ENCODE data around the gene DCLK1.
A peak's percentile ranks its signal among the peaks of the same experiment; 100 is the strongest.
"Not testable (repeated sequence)": the region's sequence is repeated elsewhere in the genome, so short reads cannot be mapped to it uniquely, and the experiment has no call there.

Gene DCLK1

DNA sequence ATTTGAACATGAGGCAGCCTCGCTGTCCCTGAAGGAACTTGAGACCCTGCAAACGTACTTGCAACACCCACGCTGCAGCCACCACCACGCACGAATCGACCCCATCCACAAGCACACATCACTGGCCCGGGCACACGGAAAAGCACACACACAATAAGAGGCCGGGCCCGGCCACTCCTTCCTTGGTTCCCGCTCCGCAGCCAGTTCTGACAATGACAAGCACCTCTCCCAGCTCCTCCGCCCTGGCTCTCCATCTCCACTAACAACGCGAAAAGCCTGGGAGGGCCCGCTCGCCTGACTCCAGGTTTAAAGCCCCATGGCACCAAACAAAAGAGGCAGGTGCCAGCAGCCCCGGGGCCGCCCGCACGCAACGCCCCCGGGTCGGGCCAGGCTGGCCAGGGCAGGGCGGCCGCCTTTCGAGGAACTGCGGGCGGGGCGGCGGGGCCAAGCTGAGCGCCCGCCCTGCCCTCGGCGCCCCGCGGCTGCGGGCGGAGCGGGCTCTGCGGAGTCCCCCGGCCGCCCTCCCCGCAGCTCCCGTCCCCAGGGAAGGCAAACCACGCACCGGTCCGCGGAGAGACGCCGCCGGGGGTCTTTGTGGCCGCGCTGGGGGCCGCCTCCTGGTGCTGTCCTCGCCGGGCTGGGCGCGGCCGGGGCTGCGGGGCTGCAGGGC lies 495 bp downstream of the DCLK1 start:
- DNase-seq = peak; percentile 15

DNA sequence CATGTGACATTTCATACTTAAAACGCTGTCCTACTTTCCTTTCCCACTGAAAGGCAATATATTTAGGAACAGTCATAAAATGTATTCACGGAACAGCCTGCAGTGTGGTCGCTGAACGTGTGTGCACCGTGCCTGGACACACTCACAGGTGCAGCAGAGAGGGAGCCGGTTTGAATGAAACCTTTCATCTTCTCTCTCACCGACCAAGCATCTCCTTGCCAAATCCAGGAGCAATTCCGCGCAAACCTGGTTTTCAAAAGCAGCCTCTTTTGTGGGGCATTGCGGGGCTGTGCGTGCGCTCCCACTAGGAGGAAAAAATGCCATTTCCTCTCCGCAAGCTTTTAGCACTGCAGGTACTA lies 1.0 kb downstream of the DCLK1 start:
- no peak for DNase-seq

DNA sequence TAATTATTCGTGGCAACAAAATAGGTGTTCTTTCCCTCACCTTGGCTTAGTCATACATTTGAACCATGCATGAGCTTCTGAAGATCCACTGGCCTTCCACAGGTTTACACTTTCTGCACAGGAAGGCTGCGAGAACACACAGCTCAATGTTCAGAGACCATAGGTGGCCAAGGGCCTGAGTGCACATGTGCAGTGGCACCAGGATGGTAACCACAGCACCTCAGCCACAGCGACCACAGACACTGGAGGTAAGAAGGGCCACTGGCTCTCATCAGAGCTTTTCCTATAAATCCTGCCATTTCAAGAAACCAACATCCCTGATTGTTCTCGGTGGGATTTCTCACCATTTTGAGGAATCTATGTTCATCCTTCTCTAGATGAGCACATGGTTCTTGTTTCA lies 1.6 kb downstream of the DCLK1 start:
- DNase-seq = no peak

DNA sequence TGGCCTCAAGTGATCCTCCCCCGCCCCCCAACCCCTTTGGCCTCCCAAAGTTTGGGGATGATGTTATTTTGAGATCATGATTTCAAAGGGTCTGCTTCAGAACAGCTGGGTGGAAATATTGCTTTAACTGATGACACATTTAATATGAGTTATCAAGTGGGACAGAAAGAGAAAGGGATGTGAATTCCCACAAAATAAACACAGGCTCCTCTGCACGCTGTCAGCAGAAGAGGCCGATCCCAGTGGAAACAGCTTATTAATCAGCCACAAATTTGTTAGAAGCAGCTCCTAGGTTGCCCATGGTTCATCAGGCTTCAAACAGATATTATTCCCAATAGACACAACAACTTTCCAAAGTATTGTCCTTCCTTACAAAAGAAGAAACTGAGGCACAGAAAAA lies 4.7 kb downstream of the DCLK1 start:
- no peak for DNase-seq

DNA sequence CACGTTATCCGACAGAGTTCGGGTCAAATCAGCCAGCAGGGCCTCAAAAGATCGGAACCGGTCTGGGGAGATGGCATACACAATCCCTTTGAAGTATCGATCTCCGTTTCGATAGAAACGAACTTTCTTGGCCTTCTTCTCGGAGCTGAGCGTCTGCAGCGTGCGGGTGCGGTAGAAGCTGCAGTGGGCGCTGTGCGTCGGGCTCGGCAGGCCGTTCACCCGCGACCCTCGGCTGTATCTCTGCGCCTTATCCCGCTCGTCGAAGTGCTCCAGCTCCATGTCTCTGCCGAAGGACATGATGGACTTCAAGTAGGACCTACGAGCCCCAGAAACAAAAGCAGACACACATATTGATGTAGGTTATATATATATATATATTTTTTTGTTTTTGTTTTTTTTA lies 5.3 kb downstream of the DCLK1 start:
- DNase-seq = no peak

DNA sequence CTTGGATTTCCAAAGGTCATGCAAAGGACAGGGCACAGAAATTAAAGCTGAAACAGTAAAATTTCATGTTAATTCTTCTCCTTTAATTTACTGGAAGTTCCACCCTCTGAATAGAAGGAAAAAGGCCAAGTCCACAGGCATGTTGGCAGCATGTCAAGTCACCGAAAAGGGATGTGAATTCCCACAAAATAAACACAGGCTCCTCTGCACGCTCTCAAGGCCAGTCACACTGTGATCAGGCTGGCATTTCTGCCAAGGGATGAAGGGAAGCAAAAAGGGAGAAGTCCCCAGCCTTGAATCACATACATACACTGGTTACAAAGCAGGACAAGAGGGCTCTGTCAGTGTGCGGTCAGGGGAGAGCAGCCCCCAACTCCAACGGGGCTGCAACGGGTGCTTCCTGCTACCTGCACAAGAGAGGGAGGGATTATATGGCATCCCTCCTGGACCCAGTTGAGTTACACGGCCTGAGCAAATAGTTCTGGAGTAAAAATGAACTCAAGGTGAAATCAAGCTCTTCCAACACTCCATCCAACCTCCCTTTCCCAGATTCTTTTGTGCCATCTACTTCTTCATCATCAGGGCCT lies 6.9 kb downstream of the DCLK1 start:
- DNase-seq = peak; percentile 90

DNA sequence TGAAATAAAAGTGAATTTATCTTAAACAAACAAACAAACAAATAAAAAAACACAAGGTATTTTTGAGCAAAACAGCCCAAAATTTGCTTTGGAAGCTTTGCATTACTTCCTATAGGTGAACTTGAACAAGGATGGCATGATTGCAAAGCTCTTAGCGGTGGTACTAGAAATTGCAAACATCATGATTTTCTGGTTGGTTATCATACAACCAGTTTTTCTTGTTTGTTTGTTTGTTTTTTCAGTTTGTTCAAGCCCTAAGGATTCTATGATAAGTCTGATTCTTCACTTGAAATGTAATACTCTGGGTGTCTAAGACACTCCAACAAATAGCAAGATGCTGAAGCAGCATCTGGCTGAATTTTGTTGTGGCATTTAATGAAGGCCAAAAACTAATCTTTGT lies 15.9 kb downstream of the DCLK1 start:
- DNase-seq = no peak

DNA sequence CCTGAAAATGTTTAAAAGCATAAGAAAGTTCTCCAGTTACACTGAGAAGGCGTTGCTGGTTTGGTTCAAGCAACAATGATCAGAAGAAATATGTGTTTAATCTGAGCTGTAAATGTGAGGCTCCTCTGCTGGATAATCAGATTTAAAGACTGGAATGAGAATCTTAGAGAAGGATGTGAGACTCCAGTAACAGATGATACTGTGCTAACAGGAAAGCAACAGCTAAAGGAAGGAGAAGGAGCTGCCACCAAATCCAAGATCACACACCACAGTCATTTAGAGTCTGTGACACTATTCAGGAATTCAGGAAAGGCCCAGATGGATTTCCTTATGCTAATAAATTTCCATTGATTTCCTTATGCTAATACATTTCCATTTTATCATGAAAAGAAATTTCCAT lies 16.9 kb downstream of the DCLK1 start:
- no peak for DNase-seq

DNA sequence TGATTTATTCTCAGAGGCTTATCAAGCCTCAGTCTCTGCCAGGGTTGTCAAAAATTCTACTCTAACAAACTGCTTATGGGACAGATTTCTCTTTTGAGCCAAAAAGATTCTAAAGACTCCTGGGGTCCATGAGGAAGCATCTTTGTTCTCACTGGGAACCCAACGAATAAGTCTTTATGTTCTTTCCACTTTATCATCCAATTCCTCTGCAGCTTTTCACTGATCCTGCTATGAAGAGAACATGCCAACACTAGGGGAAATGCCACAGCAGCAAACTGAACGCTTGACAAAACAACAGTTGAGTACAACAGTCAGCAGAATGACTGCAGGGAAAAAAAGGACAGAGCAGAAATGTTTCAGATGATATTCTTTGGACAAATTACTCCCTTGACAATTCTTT lies 22.2 kb downstream of the DCLK1 start:
- no peak for DNase-seq

DNA sequence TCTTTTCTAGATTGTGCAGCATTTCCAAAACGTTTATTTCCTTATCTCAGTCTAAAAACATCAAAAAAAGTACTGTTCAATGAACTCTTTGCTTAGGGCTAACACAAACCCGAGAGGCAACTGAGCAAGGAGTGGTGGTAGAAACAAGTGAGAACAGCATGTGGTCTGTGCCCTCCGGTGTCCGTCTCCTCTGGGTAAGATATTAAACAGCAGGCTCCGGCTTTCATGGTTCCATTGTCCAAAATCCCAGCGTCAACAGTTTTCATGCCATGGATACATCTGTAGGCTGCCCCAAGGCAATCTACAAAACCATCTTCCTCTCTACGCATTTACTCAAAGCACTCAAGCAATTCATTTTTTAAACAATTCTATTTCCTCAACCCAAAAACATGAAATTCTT lies 22.8 kb downstream of the DCLK1 start:
- DNase-seq = no peak

DNA sequence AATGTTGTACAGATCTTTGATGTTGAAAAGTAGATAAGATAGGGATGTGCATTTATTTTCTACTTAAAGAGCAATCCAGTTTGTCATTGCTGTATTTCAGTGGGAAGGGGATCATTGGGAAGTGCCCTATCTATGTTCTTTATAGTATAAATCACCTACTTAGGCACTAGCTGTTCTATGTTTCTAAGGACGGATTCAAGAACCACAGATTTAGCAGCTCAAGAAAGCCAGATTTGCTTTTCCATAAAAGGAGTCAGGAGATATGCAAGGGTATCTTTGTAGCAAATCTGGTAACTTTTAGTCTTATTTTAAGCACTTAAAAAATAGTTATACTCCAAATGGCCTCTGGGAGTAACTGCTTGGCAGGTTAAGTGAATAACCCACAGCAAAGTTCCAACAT lies 23.7 kb downstream of the DCLK1 start:
- DNase-seq = no peak

DNA sequence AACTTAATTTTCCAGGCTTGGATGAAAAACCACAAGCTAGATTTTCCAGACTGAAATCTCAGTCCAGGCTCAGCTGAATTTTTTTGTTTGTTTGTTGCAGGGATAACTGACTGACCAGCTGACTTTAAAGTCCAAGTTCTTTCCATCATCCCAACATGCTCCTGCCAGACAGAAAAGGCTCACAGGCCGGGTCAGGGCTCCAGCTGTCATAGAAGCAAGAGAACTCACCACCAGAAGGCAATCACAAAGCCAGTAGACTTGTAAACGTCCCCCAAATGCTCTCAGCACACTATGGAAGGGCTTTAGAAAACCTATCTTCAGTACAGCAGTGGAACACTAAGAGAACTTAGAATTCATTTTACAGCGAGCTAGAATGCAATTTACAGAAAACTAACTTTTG lies 25.5 kb downstream of the DCLK1 start:
- no peak for DNase-seq

DNA sequence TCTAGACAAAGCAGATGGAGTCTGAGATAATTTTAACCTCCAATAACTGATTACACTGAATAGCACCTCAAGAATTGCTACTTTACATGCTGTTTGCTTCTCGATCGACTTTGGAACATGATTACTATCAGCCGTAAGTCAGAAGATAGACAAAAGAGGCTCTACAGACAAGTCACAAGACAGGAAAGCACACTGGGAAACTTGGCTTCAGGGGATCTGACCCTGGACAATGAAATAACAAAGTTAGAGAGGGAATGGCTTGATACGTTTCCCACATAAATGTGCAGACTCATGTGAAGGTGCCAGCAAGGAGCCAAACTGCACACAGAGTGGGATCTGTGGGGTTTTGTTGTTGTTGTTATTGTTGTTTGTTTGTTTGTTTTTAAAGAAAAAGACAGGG lies 28.5 kb downstream of the DCLK1 start:
- no peak for DNase-seq

DNA sequence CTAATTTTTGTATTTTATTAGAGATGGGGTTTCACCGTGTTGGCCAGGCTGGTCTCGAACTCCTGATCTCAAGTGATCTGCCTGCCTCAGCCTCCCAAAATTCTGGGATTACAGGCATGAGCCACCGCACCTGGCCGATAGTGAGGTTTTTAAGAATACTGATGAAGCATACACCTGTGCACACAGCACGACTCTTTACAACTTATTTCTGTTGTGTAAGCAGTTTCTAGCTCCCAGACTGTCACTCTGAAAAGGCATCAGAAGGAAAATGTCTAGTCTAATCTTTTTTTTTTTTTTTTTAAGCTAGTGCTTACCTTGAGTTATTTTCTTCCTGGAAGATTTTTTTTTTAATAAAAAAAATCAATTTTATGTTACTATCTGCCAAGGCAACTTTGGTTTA lies 29.3 kb downstream of the DCLK1 start:
- DNase-seq = not testable (repeated sequence)

DNA sequence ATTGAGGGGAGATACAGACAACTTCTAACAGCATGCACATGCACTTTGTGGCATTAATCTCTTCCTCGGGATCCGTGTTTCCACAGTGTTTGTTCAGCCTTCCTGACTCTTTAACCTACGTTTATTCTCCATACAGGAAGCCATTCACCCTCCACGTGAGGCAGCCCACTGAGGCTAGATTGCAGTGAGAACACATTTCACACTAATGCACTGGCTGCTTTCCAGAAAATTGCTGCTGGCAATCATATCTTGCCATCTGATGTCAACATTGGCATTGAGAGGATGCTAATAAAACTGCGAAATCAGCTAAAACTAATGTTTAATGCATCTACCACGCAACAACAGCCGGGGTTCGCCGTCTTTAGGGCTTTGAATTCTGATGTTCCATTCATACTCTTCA lies 30.0 kb downstream of the DCLK1 start:
- no peak for DNase-seq

DNA sequence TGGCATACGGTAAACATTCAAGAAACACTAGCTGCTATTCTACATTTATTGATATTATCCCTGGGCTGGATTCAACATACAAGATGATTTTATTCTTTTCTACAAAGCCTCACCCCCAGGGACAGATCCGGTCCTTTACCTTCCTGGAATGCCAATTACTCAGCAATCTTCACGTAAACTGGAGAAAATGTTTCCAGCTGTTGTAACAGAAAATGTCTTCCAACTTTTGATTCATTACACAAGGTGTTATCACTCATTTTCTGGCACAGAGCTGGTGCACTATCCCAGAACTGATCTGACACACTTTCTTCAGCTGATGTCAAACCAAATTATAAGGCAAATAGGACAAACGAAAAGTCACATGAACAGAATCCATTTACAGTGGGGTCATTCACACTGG lies 33.1 kb downstream of the DCLK1 start:
- DNase-seq = no peak

DNA sequence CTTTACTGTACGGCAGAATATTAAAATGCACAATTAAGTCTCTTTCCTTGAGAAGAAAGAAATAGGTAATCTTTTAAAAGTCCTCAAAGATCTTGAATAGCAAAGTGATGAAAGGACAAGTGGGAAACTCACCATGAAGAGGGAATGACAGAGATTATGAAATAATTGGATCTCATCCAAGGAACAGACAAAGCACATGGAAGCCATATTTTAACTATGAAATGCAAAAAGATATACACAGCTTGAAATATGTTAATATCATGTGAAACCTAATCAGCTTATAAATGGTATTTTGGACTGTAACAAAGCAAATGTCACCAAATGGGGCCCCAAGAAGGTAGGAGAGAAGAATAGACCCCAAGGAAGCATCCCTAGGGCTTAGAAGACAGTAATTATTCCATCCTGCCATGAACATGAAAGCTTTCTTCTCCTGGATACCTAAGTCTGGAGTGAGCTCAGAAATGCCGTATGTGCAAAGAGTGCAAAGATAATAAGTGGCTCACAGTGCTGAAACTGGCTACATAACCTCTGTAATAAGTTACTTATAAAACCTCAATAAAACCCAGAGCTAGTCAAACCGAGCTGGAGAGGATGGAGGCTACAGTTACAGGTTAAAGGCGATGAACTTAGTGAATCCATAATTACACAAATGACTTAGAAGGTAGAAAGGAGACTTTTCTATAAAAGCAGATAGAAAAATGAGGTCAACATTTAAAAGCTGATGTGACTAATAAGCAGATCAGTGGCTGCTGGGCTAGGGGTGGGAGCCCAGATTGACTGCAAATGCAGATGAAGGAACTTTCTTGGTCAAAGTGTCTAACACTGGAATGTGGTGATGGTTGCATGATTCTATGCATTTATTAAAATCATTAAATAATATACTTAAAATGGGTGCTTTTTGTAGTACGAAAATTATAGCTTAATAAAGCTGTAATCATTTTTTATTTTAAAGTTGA lies 34.4 kb downstream of the DCLK1 start:
- DNase-seq = peak; percentile 36

DNA sequence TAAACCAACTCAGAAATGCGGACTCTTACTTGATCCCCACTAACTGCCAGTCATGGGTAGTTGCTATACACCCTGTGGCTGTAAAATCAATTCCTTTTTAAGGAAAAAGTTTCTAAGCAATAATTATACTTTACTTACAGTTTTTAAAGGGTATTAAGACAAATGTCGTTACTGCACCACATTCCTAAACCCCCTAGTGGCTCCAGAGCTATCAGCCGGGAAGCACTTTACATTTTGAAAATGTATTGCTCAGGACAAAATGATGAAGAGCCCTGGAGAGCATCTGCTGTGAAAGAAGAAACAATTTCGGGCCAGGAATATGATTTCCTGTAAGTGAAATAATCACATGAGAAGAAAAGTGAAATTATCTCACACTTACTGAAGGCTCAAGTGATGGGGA lies 36.7 kb downstream of the DCLK1 start:
- no peak for DNase-seq

DNA sequence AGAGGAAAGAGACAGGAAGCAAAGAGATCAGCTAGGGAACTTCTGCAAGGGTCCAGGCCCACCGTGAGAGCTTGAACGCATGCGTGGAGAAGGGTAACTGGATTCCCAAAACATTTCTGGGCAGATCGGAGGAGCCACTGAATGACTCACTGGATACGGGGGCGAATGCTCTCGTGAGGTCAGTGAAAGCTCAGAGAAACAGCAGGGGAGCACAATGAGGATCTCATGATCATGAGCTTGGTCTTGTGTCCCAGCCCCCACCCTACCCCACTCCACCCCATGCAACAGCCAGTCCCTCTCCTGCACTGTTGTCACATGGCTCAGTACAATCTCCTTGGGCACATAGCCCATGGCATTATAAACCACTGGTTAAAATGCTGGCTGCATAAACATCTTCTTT lies 40.6 kb downstream of the DCLK1 start:
- DNase-seq = peak; percentile 21

DNA sequence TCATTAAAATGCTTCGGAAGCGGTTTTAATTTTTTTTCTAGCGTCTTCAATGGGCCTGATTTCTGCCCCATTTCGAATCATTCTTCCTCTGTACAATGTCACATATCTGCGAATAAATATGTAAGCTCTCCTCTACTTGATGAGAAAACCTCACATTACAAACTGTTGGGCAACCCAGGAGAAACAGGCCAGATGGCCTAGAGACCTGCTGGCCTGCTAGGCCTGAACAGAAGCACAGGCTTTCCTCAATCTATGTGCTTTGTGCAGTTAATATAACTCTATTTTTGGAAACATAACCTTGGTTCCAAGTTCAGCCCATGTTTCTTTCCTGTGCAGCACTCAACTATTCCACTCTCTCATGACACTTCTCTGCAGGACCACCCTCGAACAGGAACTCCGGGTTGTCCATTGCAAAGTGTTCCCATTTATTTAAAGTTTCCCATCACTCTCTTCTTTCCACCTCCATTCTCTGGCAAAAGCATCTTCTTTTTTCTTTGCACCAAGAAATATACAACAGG lies 42.0 kb downstream of the DCLK1 start:
- DNase-seq = no peak

DNA sequence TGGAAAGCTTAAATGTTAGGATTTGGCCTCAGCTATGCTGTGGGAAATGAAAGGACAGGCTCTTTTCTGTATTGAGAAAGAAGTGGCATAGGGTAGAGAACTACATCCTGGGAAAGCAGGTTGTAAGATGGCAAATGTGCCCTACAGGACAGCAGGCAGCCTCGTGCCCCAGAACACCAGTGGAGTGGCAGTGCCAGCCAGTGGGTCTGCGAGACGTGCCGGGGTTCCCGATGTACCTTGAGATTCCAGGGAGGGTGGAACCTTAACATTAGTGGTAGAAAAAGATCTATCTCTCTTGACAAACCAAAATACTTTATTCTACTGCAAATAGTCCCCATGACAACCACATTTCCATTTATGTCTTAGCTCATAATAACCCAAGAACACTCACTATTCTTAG lies 42.7 kb downstream of the DCLK1 start:
- no peak for DNase-seq

DNA sequence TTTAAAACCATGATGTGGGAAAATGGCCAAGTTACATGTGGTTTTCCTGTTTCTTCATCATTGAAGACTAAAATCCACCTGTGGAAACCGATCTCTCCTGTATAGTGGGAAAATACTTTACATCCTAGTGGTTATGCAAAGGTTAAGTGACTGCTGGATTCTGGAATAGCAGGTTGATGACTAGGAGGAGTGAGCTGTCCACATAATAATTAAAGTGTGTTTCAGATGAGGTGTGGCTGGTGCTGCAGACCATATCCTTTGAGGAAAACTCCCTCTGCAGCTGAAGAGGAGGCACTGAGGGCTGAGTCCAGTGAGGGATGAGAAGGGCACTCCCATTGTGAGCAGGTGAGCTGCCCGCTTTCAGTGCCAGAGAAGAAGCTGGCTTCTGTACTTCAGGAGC lies 43.2 kb downstream of the DCLK1 start:
- DNase-seq = no peak

DNA sequence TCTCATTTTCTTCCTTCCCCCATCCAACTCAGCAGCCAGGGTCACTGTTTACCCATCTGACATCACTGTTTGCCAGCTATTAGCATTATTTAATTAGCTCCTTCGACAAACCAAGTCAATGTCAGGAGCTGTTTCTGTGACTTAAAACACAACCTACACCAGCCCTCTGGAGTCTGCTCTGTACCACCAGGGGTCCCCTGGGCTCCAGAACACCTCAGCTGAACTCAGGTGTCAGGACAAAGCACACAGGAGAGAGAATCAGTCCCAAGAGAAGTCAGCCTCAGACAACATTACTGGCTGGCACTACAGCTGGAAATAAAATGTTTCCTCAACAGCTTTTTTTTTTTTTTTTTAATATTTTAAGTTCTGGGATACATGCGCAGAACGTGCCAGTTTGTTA lies 45.1 kb downstream of the DCLK1 start:
- no peak for DNase-seq

DNA sequence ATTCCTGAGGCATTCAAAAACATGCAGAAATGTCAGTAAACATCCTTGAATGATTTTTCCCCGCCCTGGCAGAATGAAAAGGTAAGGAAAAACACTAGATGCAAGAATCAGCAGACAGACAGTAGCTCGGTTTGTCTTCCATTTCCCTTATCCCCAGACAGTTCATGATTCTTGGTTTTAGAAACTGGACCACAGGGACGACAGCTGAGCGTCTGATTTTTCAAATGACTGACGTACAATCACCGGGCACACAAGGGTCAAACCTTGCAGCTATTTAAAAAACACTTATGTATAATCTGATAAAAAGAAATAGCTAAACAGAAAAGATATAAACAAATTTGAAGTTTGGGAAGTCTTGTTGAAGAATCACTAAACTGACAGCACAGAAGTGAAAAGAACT lies 47.1 kb downstream of the DCLK1 start:
- DNase-seq = no peak
